Fibroblast of peridontal ligament (primary cell): ENCODE measurements around the gene AMOT.

Experiments used
- DNase-seq: peaks from one replicate; pipeline ENCODE4 v3.0.0-alpha.2; 2010; ENCODE audit errors: extremely low read depth

Gene AMOT

DNA sequence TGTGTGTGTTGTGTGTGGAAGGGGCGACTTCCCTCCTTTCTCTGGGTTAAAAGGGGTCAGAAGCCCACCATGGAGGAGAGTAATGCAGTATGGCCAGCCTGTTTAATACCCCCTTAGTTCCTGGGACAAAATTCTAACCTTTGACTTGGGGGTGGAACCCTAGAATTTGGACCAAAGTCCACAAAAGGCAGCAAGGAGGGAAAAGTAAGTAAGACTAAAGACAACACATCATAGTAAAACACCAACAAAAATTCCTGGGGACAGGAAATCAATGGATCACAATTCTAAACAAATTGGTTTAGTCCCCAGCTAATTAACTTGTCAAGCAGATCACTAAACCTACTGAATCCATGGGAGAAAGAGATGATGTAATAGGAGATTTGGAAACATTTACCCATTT lies 3.1 kb downstream of the AMOT start:
- no peak for DNase-seq

GRCh38 chrX:112835019-112835418 lies 5.6 kb downstream of the AMOT start:
- no peak for DNase-seq

DNA sequence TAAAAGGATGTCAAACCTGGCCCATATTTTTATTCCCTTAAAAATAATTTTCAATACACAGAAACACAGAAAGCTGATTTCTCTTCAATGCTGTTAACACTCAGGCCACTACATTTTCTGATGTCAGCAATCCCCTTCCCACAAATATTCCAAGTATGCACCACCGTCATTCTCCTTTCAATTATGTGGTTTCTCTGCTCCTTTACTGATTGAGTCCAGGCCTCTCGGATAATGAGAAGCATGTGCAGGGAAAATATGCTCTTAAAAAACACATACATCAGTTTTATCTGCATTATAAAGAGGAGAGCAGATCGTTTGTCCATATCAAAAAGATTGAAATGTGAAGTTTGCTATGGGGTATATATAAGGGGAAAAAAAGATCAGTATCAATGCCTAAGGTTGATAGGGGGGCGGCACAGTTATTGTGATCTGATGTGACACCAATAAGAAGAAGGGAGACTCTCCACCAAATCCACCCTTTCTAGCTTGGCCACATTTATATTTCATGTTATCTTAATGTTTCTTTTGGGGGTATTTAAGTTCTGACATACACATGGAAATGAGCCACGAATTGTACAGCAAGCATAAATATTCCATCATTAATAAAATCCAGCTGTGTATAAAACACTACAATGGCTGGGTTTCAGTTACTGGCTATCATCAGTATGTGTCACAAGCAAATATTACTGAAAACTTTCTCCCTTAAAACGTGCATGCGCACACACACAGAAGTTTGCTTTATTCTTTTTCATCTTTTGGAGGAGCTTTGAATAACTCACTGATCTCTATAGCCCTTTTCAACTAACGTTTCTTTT lies 6.4 kb downstream of the AMOT start:
- peak; percentile 95 for DNase-seq

- DNase-seq = peak; percentile 55
These were observed 8.0 kb downstream of the AMOT start for GRCh38 chrX:112832481-112833095.

GRCh38 chrX:112830540-112830939 lies 10.1 kb downstream of the AMOT start:
- no peak for DNase-seq

DNA sequence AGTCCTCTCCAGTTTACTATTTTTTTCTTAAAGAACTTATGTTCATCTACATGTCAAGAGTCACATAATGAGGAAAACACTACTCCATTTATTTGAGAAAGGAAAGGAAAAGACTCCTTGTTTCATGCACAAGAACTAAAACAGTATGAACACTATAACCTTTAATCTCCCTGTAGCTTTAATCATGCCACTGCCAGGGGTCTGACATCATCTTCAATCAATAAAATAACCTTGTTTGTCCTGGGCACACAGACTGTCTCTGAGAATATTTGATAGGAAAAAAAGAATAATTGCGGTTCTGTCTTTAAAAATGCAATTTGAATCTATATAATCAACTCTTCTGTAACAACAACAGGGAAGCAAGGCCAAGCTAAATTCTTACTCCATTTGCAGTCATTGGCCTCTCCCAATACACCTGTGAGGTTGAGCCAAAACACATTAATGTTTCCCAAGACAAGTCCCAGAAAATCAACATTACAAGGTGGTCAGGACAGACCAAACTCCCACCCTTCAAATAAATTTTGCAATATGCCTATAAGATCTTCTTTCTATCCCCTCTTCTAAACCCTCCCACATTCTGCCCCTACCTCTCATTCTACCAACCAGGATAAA lies 13.2 kb downstream of the AMOT start:
- DNase-seq = no peak

DNA sequence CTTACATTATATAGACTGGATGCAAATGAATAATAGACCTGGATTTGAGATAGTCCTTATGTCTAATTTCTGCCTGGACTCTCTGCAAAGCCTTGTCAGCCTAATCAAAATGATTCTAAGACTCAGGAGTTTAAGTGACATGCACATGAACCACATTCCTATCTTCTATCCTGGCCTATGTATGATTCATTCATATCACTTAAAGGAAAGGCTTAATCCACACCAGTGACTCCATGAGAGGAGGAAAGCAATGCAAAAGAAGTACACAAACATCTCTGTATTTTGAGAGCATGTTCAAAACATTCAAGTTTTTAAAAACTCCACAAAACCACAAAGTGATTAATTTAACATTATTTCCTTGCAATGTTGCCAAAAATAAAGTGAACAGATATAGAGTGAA lies 14.6 kb downstream of the AMOT start:
- DNase-seq = peak; percentile 41

DNA sequence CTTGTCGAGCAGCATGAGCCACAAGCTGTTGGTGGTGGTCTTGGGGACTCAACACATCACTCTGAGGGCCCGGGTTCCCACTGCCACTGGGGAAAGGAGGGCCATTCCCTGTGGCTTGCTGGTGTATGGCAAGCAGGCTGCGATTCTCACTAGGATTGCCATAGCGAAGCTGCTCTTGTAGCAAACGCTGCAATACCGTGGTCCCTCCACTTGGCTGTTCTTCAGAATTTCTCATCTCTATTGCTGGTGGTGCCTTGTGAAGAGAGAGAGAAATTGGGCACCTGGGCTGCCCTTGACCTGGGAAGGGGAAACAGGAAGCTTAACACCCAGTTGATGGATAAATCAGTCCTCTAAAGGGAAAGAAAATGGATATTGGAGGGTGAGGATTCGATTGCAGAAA lies 17.7 kb downstream of the AMOT start:
- no peak for DNase-seq

GRCh38 chrX:112820364-112821268 lies 20.0 kb downstream of the AMOT start:
- DNase-seq = no peak

- no peak for DNase-seq
These were observed 20.8 kb downstream of the AMOT start for GRCh38 chrX:112819813-112820212.

- peak; percentile 95 for DNase-seq
These were observed 21.5 kb downstream of the AMOT start for GRCh38 chrX:112819008-112819640.

DNA sequence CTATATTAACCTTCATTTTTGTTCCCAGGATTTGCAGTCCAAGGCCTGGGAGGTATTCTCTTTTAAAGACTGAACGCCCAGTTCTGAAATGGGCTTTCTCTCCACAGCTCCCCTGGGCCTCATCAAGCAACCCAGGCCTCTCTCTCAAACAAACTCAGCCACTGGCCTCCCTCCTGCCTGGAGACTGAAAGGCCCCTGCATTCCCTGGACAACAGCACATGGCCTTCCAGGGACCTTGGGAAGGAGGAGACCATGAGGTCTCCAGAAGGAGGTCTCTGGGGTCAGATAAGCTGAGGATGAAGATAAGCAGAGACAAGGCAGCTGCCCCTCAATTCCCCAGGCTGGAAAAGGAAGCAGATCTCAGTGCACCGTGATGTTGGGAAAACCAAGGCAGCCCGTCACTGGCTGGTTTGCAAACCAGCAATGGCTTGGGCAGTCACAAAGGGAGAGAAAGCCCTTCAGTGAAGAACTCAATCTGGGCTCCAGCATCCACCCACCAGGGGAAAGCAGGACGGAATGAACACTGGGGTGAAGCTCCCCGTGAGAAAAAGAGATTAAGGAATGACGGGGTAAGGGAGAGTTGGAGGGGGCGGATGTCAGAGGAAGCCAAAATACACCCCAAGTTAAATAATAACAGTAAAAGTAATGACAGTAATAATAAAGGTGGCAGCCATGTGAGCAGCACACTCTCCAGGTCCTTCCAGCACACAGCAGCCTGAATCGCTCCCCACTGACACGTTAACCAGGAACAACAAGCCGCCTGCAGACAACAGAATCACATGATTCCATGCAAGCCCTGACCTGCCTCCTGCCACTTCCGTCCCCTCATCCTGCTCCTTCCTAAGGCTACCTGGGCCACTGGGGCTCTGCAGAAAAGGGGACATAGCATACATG lies 22.3 kb downstream of the AMOT start:
- peak; percentile 49 for DNase-seq

DNA sequence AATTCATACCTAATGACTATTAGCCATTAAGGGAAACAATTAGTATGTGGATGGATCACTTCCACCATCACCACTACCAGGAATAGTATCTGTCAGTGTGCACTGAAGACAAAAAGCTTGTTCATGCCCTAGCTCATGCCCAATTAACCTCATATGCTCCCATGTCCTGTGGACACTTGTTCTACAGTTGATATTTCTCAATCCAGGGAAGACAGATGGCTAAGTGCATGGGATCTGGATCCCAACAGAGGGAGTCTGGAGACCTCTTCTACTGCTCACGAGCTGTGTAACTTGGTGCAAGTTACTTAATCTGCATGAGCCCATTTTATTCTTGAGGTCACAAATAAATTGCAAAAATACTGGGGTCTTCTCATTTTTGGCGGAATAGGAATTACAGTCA lies 23.7 kb downstream of the AMOT start:
- DNase-seq = no peak

- DNase-seq = no peak
These were observed 26.1 kb downstream of the AMOT start for GRCh38 chrX:112814496-112814895.

DNA sequence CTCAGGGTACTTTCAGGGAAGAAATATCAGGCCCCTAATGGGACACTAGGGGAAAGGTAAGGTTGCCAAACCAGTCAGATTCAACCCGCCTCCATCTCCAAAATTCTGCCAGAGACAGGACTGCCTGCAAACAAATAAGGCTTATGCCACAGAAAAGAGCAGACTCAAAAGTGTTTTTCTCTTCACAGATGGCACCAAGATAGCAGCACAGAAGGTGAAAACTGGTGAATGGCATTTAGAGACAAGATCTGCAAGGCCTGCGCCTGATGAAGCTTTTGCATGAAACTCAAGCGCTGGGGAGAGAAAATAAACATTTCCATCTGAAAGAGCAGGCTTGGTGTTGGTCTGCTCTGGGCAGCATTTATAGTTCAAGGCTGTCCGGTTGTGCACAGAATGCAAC lies 27.9 kb downstream of the AMOT start:
- DNase-seq = no peak

DNA sequence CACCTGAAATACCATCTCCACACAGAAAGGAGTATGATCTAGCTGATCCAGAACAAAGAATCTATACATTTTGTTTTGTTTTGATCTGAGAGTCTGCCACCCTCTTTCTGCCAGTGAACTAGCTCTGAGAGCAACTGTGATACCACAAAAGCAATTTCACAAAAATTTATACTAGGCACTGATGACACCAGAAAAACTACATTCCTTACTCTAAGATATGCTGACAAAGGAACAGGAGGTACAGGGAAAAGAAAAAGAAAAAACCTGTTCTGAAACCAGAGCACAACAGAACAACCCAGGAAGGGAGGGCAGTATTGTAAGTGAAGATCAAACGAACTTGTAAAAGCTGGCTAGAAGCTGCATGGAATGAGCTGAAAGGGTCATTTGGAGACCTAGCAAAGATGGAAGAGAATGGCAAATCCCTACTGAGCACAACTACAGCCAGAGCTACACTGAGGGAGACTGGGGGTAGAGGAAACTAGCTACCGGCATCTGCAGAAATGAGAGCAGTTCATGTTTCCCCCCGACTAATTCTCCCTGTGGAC lies 31.9 kb downstream of the AMOT start:
- DNase-seq = no peak

GRCh38 chrX:112808007-112808406 lies 32.6 kb downstream of the AMOT start:
- DNase-seq = no peak

DNA sequence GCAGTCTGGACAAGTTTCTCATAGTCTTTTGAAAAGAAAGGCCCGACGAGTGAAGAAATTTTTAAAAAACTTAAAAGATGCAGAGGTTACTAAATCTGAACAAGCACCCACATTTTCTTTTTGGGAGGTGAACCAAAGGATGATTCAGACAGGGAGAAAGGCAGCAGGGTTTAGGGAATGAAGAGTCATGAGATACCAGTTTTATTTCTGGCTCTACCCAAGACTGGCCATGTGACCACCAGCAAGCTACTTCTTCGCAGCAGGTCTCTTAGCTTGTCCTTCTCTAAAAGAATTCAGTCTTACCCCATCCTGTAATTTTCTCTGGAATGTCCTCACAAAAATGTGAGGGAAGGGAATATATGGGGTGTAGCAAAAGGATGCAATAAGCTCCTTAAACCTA lies 37.6 kb downstream of the AMOT start:
- peak; percentile 7 for DNase-seq

DNA sequence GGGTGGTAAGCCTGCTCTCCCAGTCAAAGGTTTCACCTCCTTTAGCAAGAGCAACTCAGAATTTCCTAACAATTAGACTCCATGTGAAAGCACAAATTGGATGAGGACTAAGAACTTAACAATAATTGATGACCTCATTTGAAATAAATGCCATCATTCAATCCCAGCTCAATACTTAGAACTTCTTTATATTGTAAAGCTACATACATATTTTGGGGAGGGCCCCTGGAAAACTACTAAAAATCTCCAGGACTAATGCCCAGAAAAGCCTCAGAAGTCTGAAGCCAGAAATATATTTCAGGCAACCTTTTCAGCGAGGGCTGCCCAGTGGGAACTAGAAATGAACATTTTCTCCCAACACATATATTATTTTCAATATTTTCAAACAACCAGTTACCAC lies 38.1 kb downstream of the AMOT start:
- DNase-seq = peak; percentile 25
